ENCODE data around the gene KCNA2. TPM values are rescaled to one million over a fixed set of nuclear protein-coding genes. Genes with fewer than 3 reads are reported as not detected.

KCNA2 gene
- total RNA-seq, 4 donors from 2014 or later: 1.7 to 4.3 (median 2.7) TPM

- no peak overlapping the region for H3K4me3 ChIP-seq
- DNase-seq (ENCODE audit: extremely low spot score): no peak
- no peaks in the 10 kb centered on the region for H3K36me3 ChIP-seq
- no peaks in the 10 kb centered on the region for H3K9me3 ChIP-seq
- TF ChIP-seq POLR2AphosphoS5 (IDR thresholded peaks at IDR 0.05) (no peak), EP300 (IDR thresholded peaks at IDR 0.05) (no peak), POLR2A (IDR thresholded peaks at IDR 0.05; ENCODE audit: low read depth) (no peak), CTCF (IDR thresholded peaks at IDR 0.05) (no peak)
- H3K4me1 ChIP-seq: peaks cover 15 to 27% (median 24%) of the 10 kb centered on the region in 4 donors
- intact Hi-C loops (cut with DNase I): loop anchor here (10.0 kb wide), 1 partner anchor 86 kb away; no protein-coding TSS in a partner anchor
- H3K27me3 ChIP-seq: peaks cover 3 to 91% (median 21%) of the 10 kb centered on the region in 4 donors
- H3K27ac ChIP-seq (replicated peaks in 1 of 4): no peak overlapping the region
- 78% methylated on average over 4 of the region's 4 CpGs for WGBS
Observed at GRCh38 chr1:110610696-110611286, 4.6 kb upstream of the KCNA2 start.

- Histone ChIP-seq H3K36me3 (no peaks in the 10 kb centered on the region), H3K27me3 (peaks cover 3 to 93% (median 21%) of the 10 kb centered on the region in 4 donors), H3K9me3 (no peaks in the 10 kb centered on the region), H3K4me1 (peaks cover 22 to 34% (median 31%) of the 10 kb centered on the region in 4 donors), H3K4me3 (no peak overlapping the region), H3K27ac (replicated peaks in 1 of 4) (no peak overlapping the region)
- TF ChIP-seq POLR2AphosphoS5 (IDR thresholded peaks at IDR 0.05): no peak
- no peak for TF ChIP-seq EP300 (IDR thresholded peaks at IDR 0.05)
- no peak for TF ChIP-seq CTCF (IDR thresholded peaks at IDR 0.05)
- TF ChIP-seq POLR2A (IDR thresholded peaks at IDR 0.05; ENCODE audit: low read depth): no peak
- intact Hi-C loops (cut with DNase I): loop anchor here (10.0 kb wide), 1 partner anchor 85 kb away; no protein-coding TSS in a partner anchor
- DNase-seq (ENCODE audit: extremely low spot score): no peak
Observed at GRCh38 chr1:110610084-110610483, 3.9 kb upstream of the KCNA2 start.

GRCh38 chr1:110608247-110608646 lies 2.1 kb upstream of the KCNA2 start:
- TF ChIP-seq POLR2A (IDR thresholded peaks at IDR 0.05; ENCODE audit: low read depth) (no peak), EP300 (IDR thresholded peaks at IDR 0.05) (no peak), CTCF (IDR thresholded peaks at IDR 0.05) (no peak), POLR2AphosphoS5 (IDR thresholded peaks at IDR 0.05) (no peak)
- peaks cover 3 to 87% (median 21%) of the 10 kb centered on the region in 4 donors for H3K27me3 ChIP-seq
- H3K4me1 ChIP-seq: peaks cover 22 to 39% (median 32%) of the 10 kb centered on the region in 4 donors
- no peak for DNase-seq (ENCODE audit: extremely low spot score)
- no peak overlapping the region for H3K4me3 ChIP-seq
- no peak overlapping the region for H3K27ac ChIP-seq (replicated peaks in 1 of 4)
- WGBS: 48% methylated on average over 8 of the region's 13 CpGs
- no peaks in the 10 kb centered on the region for H3K9me3 ChIP-seq
- H3K36me3 ChIP-seq: peaks cover 0 to 6% (median 0%) of the 10 kb centered on the region in 4 donors
- intact Hi-C loops (cut with DNase I): no loop called here

GRCh38 chr1:110607536-110608230 lies 1.5 kb upstream of the KCNA2 start:
- peaks cover 22 to 39% (median 32%) of the 10 kb centered on the region in 4 donors for H3K4me1 ChIP-seq
- TF ChIP-seq EP300 (IDR thresholded peaks at IDR 0.05) (no peak), CTCF (IDR thresholded peaks at IDR 0.05) (no peak), POLR2AphosphoS5 (IDR thresholded peaks at IDR 0.05) (no peak), POLR2A (IDR thresholded peaks at IDR 0.05; ENCODE audit: low read depth) (no peak)
- H3K9me3 ChIP-seq: no peaks in the 10 kb centered on the region
- peaks cover 3 to 81% (median 21%) of the 10 kb centered on the region in 4 donors for H3K27me3 ChIP-seq
- peaks cover 0 to 6% (median 0%) of the 10 kb centered on the region in 4 donors for H3K36me3 ChIP-seq
- intact Hi-C loops (cut with DNase I): no loop called here
- WGBS: 10% methylated on average over 15 of the region's 28 CpGs
- peak overlapping the region; percentile 57 to 79 (median 76) for H3K27ac ChIP-seq (replicated peaks in 1 of 4)
- peak overlapping the region; percentile 64 to 70 (median 64) for H3K4me3 ChIP-seq
- DNase-seq (ENCODE audit: extremely low spot score): no peak

Measured in esophagus muscularis mucosa (tissue), 4 donors.